Measurements from ENCODE around the gene GALNT9. TPM values are rescaled to one million over a fixed set of nuclear protein-coding genes. Genes with fewer than 3 reads are reported as not detected.
"Not testable (repeated sequence)": the region's sequence is repeated elsewhere in the genome, so short reads cannot be mapped to it uniquely, and the experiment has no call there.

Gene GALNT9
- total and polyA plus RNA-seq, 7 donors: 0.28 to 5.0 (median 2.8) TPM; not detected in 2

DNA sequence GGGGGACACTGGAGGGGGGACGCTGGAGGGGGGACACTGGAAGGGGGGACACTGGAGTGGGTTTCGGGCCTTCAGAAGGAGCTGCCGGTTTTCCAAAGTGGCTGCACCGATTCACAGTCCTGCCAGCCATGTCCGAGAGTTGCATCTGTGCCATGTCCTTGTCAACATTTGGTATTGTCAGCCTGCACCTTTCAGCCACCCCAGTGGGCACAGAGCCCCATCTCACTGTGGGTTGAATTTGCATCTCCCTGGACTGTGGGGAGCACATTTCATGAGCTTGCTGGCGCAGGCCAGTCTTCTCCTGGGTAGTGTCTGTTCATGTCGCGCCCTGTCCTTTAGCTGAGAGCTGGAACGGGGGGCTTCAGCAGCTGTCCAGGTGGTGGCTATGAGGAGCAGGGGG lies 72.7 kb downstream of the GALNT9 start:
- Histone ChIP-seq H3K27ac (no peak overlapping the region), H3K9me3 (no peaks in the 10 kb centered on the region), H3K4me1 (no peaks in the 10 kb centered on the region), H3K36me3 (no peaks in the 10 kb centered on the region), H3K27me3 (no peaks in the 10 kb centered on the region), H3K4me3 (no peak overlapping the region)
- intact Hi-C loops (cut with DNase I): no loop called here
- 66 to 70% methylated on average over 8 to 9 of the region's 9 CpGs for WGBS, 2 donors
- TF ChIP-seq, protein P1, sequence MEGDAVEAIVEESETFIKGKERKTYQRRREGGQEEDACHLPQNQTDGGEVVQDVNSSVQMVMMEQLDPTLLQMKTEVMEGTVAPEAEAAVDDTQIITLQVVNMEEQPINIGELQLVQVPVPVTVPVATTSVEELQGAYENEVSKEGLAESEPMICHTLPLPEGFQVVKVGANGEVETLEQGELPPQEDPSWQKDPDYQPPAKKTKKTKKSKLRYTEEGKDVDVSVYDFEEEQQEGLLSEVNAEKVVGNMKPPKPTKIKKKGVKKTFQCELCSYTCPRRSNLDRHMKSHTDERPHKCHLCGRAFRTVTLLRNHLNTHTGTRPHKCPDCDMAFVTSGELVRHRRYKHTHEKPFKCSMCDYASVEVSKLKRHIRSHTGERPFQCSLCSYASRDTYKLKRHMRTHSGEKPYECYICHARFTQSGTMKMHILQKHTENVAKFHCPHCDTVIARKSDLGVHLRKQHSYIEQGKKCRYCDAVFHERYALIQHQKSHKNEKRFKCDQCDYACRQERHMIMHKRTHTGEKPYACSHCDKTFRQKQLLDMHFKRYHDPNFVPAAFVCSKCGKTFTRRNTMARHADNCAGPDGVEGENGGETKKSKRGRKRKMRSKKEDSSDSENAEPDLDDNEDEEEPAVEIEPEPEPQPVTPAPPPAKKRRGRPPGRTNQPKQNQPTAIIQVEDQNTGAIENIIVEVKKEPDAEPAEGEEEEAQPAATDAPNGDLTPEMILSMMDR (IDR thresholded peaks at IDR 0.05): no peak
- DNase-seq: no peak

DNA sequence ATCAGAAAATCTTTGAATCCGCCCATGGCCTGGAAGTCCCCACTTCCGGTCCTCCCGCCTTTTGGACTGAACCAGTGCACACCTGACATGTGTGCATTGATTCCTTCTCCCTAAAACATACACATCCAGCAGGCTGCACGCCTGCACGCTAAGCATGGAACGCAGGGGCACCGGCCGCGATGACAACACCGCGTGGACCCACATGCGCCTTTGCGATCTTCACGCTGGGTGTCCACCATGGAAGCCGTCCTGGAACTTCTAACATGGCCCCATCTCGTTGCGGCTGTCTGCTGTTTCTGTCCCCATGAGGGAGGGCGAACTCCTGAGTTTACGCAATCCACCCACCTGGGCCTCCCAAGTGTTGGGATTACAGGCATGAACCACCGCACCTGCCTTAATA lies 73.7 kb downstream of the GALNT9 start:
- TF ChIP-seq POLR2AphosphoS5 (IDR thresholded peaks at IDR 0.05) (no peak), EP300 (IDR thresholded peaks at IDR 0.05) (no peak), POLR2A (IDR thresholded peaks at IDR 0.05) (no peak)
- TF ChIP-seq, protein P1 (IDR thresholded peaks at IDR 0.05): no peak
- intact Hi-C loops (cut with DNase I): no loop called here

DNA sequence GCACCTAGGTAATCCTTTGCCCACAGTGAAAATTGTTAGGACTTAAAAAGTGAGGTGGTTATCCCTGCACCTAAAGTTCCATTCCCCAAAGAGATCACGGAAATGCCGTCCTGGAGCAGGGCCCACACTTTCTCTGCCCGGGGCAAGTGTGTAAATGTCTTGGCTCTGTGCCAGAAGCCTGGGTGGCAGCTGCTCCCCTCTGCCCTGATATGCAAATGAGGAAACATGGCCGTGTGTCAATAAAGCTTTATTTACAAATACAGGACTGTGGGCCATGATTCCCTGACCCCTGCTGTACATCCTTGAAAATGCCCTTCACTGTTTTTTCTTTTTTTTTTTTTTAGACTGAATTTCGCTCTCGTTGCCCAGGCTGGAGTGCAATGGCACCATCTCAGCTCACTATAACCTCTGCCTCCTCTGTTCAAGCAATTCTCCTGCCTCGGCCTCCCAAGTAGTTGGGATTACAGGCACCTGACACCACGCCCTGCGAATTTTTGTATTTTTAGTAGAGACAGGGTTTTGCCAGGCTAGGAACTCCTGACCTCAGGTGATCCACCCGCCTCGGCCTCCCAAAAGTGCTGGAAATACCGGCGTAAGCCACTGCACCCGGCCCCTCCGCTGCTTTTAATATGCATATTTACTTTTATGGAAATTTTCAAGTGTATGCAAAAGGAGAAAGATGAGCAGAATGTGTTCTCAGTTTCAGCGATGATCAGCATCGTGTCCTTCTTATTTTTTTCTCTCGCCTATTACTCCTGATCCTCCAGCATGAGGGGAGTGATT lies 75.5 kb downstream of the GALNT9 start:
- H3K27me3 ChIP-seq: no peaks in the 10 kb centered on the region
- intact Hi-C loops (cut with DNase I): no loop called here
- DNase-seq: no peak
- TF ChIP-seq POLR2AphosphoS5 (IDR thresholded peaks at IDR 0.05): no peak
- no peak for TF ChIP-seq EP300 (IDR thresholded peaks at IDR 0.05)
- TF ChIP-seq, protein P1 (IDR thresholded peaks at IDR 0.05): no peak
- no peak for TF ChIP-seq POLR2A (IDR thresholded peaks at IDR 0.05)
- no peaks in the 10 kb centered on the region for H3K36me3 ChIP-seq
- H3K4me1 ChIP-seq: no peaks in the 10 kb centered on the region
- no peak overlapping the region for H3K27ac ChIP-seq
- no peak overlapping the region for H3K4me3 ChIP-seq
- 68 to 79% methylated on average over 18 of the region's 18 CpGs for WGBS, 2 donors
- no peaks in the 10 kb centered on the region for H3K9me3 ChIP-seq

More for the DNA sequence above, 73.7 kb downstream of the GALNT9 start:
- Histone ChIP-seq H3K9me3 (no peaks in the 10 kb centered on the region), H3K4me1 (no peaks in the 10 kb centered on the region), H3K27me3 (no peaks in the 10 kb centered on the region), H3K27ac (no peak overlapping the region), H3K36me3 (no peaks in the 10 kb centered on the region), H3K4me3 (no peak overlapping the region)
- 81 to 83% methylated on average over 20 of the region's 20 CpGs for WGBS, 2 donors
- DNase-seq: no peak

DNA sequence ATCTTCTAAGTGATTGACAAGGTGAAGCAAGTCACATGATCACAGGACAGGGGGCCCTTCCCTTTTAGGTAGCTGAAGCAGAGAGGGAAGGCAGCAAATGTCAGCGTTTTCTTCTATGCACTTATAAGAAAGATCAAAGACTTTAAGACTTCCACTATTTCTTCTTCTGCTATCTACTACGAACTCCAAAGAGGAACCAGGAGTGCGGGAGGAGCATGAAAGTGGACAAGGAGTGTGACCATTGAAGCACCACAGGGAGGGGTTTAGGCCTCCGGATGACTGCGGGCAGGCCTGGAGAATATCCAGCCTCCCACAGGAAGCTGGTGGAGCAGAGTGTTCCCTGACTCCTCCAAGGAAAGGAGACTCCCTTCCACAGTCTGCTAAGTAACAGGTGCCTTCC lies 76.4 kb downstream of the GALNT9 start:
- intact Hi-C loops (cut with DNase I); H3K4me1 ChIP-seq; H3K9me3 ChIP-seq; H3K27me3 ChIP-seq; DNase-seq; H3K4me3 ChIP-seq; H3K27ac ChIP-seq; H3K36me3 ChIP-seq: not testable (repeated sequence)
- WGBS, 2 donors: 63 to 68% methylated on average over 5 of the region's 5 CpGs

DNA sequence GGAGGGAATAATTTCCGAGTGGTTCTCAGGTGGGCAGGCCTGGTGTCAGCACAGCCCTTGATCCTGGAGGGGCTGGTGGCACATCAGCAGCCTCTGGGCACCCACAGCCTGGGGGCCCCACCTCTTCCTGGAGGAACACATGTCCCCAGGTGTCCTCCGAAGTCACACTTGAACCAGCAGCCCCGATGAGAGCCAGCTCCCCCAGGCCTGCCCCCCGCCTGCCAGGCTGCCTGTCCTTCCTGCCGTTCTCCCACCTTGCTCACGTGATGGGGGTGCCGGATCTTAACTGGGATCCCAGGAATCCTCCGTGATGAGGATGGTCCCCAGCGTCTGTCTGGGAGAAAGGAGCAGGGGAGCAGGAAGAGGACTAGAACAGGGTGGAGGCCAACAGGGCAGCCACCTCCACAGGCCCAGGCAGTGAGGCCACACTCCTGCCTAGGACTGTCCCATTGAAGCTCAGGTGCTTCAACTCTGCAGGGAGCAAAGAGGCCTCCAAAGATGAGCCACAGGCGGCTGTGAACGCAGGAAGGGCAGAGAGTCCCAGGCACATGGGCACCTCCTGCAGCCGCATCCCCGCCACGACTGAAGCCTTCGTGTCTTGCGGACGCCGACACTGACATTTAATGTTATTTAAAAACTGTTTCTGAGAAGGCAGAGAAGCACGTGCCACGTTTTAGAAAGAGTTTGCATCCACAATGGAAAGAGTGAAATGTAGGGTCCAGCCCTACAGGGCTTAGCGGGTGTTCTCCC lies 77.5 kb downstream of the GALNT9 start:
- 87 to 90% methylated on average over 21 of the region's 21 CpGs for WGBS, 2 donors
- H3K4me3 ChIP-seq: no peak overlapping the region
- no peaks in the 10 kb centered on the region for H3K4me1 ChIP-seq
- H3K27me3 ChIP-seq: no peaks in the 10 kb centered on the region
- H3K9me3 ChIP-seq: no peaks in the 10 kb centered on the region
- H3K27ac ChIP-seq: no peak overlapping the region
- DNase-seq: no peak
- H3K36me3 ChIP-seq: no peaks in the 10 kb centered on the region
- intact Hi-C loops (cut with DNase I): no loop called here
- TF ChIP-seq EP300 (IDR thresholded peaks at IDR 0.05) (no peak), POLR2A (IDR thresholded peaks at IDR 0.05) (no peak), POLR2AphosphoS5 (IDR thresholded peaks at IDR 0.05) (no peak)
- TF ChIP-seq, protein P1 (IDR thresholded peaks at IDR 0.05): no peak

Data from sigmoid colon (tissue), 7 donors.